Uterus (tissue), 4 donors: ENCODE results near the gene TMOD2. TPM values are rescaled to one million over a fixed set of nuclear protein-coding genes. Genes with fewer than 3 reads are reported as not detected.
"Not testable (repeated sequence)": the region's sequence is repeated elsewhere in the genome, so short reads cannot be mapped to it uniquely, and the experiment has no call there.

ENCODE experiments used
- DNase-seq, 2 donors: peaks; one replicate each; pipeline ENCODE4 v3.0.0-alpha.2; 2019 to 2020
- H3K27ac ChIP-seq, 2 donors: fragments of 200-600 bp; sonication (generic); 1 replicate in 1 of 2; 2 replicates in 1 of 2; pipeline ENCODE4 v1.5.1; 2016 to 2018
- H3K27me3 ChIP-seq, 2 donors: fragments of 200-600 bp; sonication (generic); one replicate each; pipeline ENCODE4 v1.5.1; 2018 to 2019; ENCODE audit warnings: control low read depth in 1 of 2
- H3K36me3 ChIP-seq, 2 donors: fragments of 200-600 bp; sonication (generic); one replicate each; pipeline ENCODE4 v1.5.1; 2019; ENCODE audit warnings: control low read depth in 1 of 2
- H3K4me1 ChIP-seq, 2 donors: fragments of 200-600 bp; sonication (generic); one replicate each; pipeline ENCODE4 v1.5.1; 2018 to 2019; ENCODE audit warnings: control low read depth in 1 of 2
- H3K4me3 ChIP-seq, 2 donors: fragments of 200-600 bp; sonication (generic); 1 replicate in 1 of 2; 2 replicates in 1 of 2; pipeline ENCODE4 v1.5.1; 2018 to 2019; ENCODE audit warnings: mild to moderate bottlenecking in 1 of 2
- H3K9me3 ChIP-seq, 2 donors: fragments of 200-600 bp; sonication (generic); one replicate each; pipeline ENCODE4 v1.5.1; 2019; ENCODE audit warnings: control low read depth in 1 of 2
- POLR2A ChIP-seq, 2 donors: fragments of 450-650 bp; IDR thresholded peaks; one replicate each; pipeline ENCODE4 v1.6.1; 2016; ENCODE audit warnings: antibody characterized with exemption in 2 of 2, mild to moderate bottlenecking in 1 of 2, moderate library complexity in 1 of 2
- intact Hi-C: fragments of 100-400 bp; cut with DNase I; formaldehyde crosslinking; loops from one replicate; pipeline ENCODE4 v1.15.1; 2023; ENCODE audit warnings: low total_unique reads
- total RNA-seq, 4 donors: library from RNA; depleted of rRNA in 3 of 4; stranded (reverse); fragments of >200 nt in 3 of 4; gene quantifications; one replicate each; pipeline versions ENCODE4 v1.1.0 to v1.2.4, GENCODE V29; 2014 to 2023
- TF ChIP-seq, protein P1 (sequence below), 4 experiments: fragments of 200-600 bp in 2 of 4; fragments of 450-650 bp in 2 of 4; sonication (generic) in 2 of 4; IDR thresholded peaks; one replicate each; pipeline ENCODE4 v1.5.1; 2016 to 2019; ENCODE audit warnings: antibody characterized with exemption in 4 of 4, mild to moderate bottlenecking in 2 of 4, moderate library complexity in 1 of 4
- donor health status: DM: yes; HTN: yes; CAD: no.

TMOD2 gene
- total RNA-seq, 4 donors from 2014 or later: 20.9 to 113 (median 35.0) TPM

GRCh38 chr15:51776952-51777569, 25.7 kb downstream of the TMOD2 start:
- DNase-seq: peak; percentile 54 to 73
- no peaks in the 10 kb centered on the region for H3K36me3 ChIP-seq
- H3K27me3 ChIP-seq: no peaks in the 10 kb centered on the region
- H3K9me3 ChIP-seq: no peaks in the 10 kb centered on the region
- no peak overlapping the region for H3K27ac ChIP-seq
- TF ChIP-seq POLR2A (IDR thresholded peaks at IDR 0.05): no peak
- TF ChIP-seq, protein P1, sequence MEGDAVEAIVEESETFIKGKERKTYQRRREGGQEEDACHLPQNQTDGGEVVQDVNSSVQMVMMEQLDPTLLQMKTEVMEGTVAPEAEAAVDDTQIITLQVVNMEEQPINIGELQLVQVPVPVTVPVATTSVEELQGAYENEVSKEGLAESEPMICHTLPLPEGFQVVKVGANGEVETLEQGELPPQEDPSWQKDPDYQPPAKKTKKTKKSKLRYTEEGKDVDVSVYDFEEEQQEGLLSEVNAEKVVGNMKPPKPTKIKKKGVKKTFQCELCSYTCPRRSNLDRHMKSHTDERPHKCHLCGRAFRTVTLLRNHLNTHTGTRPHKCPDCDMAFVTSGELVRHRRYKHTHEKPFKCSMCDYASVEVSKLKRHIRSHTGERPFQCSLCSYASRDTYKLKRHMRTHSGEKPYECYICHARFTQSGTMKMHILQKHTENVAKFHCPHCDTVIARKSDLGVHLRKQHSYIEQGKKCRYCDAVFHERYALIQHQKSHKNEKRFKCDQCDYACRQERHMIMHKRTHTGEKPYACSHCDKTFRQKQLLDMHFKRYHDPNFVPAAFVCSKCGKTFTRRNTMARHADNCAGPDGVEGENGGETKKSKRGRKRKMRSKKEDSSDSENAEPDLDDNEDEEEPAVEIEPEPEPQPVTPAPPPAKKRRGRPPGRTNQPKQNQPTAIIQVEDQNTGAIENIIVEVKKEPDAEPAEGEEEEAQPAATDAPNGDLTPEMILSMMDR (IDR thresholded peaks at IDR 0.05): peak; percentile 73 to 80 (median 76)
- intact Hi-C loops: loop anchor here (5.0 kb wide), 1 partner anchor 130 kb away; no protein-coding TSS in a partner anchor
- no peaks in the 10 kb centered on the region for H3K4me1 ChIP-seq
- no peak overlapping the region for H3K4me3 ChIP-seq

GRCh38 chr15:51780636-51781035, 29.2 kb downstream of the TMOD2 start:
- Histone ChIP-seq H3K36me3 (no peaks in the 10 kb centered on the region), H3K4me1 (no peaks in the 10 kb centered on the region), H3K27me3 (no peaks in the 10 kb centered on the region), H3K9me3 (no peaks in the 10 kb centered on the region), H3K4me3 (no peak overlapping the region), H3K27ac (no peak overlapping the region)
- intact Hi-C loops: no loop called here
- TF ChIP-seq, protein P1 (IDR thresholded peaks at IDR 0.05): no peak
- DNase-seq: no peak

GRCh38 chr15:51781506-51781905, 30.1 kb downstream of the TMOD2 start:
- Histone ChIP-seq H3K36me3 (no peaks in the 10 kb centered on the region), H3K4me3 (no peak overlapping the region)
- intact Hi-C loops: no loop called here

GRCh38 chr15:51782357-51782896, 31.0 kb downstream of the TMOD2 start:
- Histone ChIP-seq H3K36me3 (no peaks in the 10 kb centered on the region), H3K27ac (no peak overlapping the region), H3K27me3 (no peaks in the 10 kb centered on the region), H3K9me3 (no peaks in the 10 kb centered on the region), H3K4me1 (no peaks in the 10 kb centered on the region), H3K4me3 (no peak overlapping the region)
- TF ChIP-seq, protein P1 (IDR thresholded peaks at IDR 0.05): no peak
- no peak for TF ChIP-seq POLR2A (IDR thresholded peaks at IDR 0.05)
- intact Hi-C loops: no loop called here
- no peak for DNase-seq

More at GRCh38 chr15:51781506-51781905, 30.1 kb downstream of the TMOD2 start:
- Histone ChIP-seq H3K27ac (no peak overlapping the region), H3K4me1 (no peaks in the 10 kb centered on the region), H3K27me3 (no peaks in the 10 kb centered on the region), H3K9me3 (no peaks in the 10 kb centered on the region)
- DNase-seq: no peak
- TF ChIP-seq POLR2A (IDR thresholded peaks at IDR 0.05): no peak
- TF ChIP-seq, protein P1 (IDR thresholded peaks at IDR 0.05): no peak

DNA sequence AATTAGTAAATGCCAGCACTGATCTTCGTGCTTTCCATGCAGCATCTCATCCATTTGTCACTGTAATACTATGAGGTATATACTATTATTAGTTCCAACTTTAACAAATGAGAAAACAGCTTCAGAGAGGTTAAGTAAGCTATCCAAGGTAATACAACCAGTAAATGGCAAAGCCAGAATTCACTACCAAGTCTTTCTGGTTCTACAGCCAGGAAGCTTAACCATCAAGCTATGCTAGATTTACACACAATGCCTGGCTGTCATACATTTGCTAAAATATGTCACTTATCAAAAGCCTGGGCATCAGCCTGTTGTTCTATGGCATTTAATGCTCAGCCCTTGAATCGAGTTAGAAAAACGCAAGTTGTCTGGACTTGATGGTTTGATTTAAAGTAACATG, 32.6 kb downstream of the TMOD2 start:
- Histone ChIP-seq H3K4me3 (no peak overlapping the region), H3K4me1 (no peaks in the 10 kb centered on the region), H3K27ac (no peak overlapping the region), H3K27me3 (no peaks in the 10 kb centered on the region), H3K9me3 (no peaks in the 10 kb centered on the region), H3K36me3 (no peaks in the 10 kb centered on the region)
- intact Hi-C loops: no loop called here
- no peak for DNase-seq
- TF ChIP-seq POLR2A (IDR thresholded peaks at IDR 0.05): no peak
- TF ChIP-seq, protein P1 (IDR thresholded peaks at IDR 0.05): no peak

DNA sequence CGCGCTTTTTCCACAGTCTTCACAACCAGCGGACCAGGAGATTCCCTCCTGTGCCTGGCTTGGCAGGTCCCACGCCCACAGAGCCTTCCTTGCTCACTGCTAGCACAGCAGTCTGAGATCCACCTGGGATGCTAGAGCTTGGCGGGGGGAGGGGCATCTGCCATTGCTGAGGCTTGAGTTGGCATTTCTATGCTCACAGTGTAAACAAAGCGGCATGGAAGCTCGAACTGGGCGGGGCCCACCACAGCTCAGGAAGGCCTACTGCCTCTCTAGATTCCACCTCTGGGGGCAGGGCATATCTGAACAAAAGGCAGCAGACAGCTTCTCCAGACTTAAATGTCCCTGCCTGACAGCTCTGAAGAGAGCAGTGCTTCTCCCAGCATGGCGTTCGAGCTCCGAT, 35.7 kb downstream of the TMOD2 start:
- H3K27me3 ChIP-seq, intact Hi-C loops, H3K4me3 ChIP-seq, H3K36me3 ChIP-seq, H3K27ac ChIP-seq, H3K9me3 ChIP-seq, H3K4me1 ChIP-seq, DNase-seq: not testable (repeated sequence)

- H3K27me3 ChIP-seq, H3K27ac ChIP-seq, H3K4me3 ChIP-seq, DNase-seq, intact Hi-C loops, H3K9me3 ChIP-seq, H3K36me3 ChIP-seq, H3K4me1 ChIP-seq: not testable (repeated sequence)
Observed at GRCh38 chr15:51792474-51792873, 41.1 kb downstream of the TMOD2 start.
